ENCODE measurements around the gene EML1. TPM values are rescaled to one million over a fixed set of nuclear protein-coding genes. Genes with fewer than 3 reads are reported as not detected.
A peak's percentile ranks its signal among the peaks of the same experiment; 100 is the strongest.

Gene EML1
- total RNA-seq, 1 donor from 2014 or later, result 57.2 TPM

- no peak overlapping the region for H2AFZ ChIP-seq (replicated peaks)
- H3K4me3 ChIP-seq, result no peak overlapping the region
- Mint-ChIP-seq H3K4me3 (peak overlapping the region; percentile 55), H3K9me3 (no peaks in the 10 kb centered on the region), H3K4me1 (peaks cover 33% of the 10 kb centered on the region), H3K27me3 (ENCODE audit: insufficient read depth, low read depth) (peaks cover 19% of the 10 kb centered on the region), H3K27ac (peak overlapping the region; percentile 78), H3K36me3 (no peaks in the 10 kb centered on the region)
- no peaks in the 10 kb centered on the region for H3K9me3 ChIP-seq (ENCODE audit: low read depth)
- no peak overlapping the region for H3K9ac ChIP-seq
- DNase-seq (ENCODE audit: low spot score), result peak; percentile 39
- H3K27me3 ChIP-seq, result no peaks in the 10 kb centered on the region
- no peaks in the 10 kb centered on the region for H4K20me1 ChIP-seq (ENCODE audit: low read depth)
- H3K27ac ChIP-seq, result no peak overlapping the region
- TF ChIP-seq CTCF (IDR thresholded peaks at IDR 0.05) (no peak), EZH2 (IDR thresholded peaks at IDR 0.05) (no peak), EZH2phosphoT487 (IDR thresholded peaks at IDR 0.05) (no peak)
- peak overlapping the region; percentile 32 for H3K4me2 ChIP-seq
- H3K4me1 ChIP-seq, result peaks cover 22% of the 10 kb centered on the region
- H3K36me3 ChIP-seq, result no peaks in the 10 kb centered on the region
- no peaks in the 10 kb centered on the region for H3K79me2 ChIP-seq (ENCODE audit: low read depth)
- peaks cover 21% of the 10 kb centered on the region for H3F3A ChIP-seq (ENCODE audit: low read depth)
These were observed 39.7 kb upstream of the EML1 start for GRCh38 chr14:99753225-99754140.

GRCh38 chr14:99754141-99755067 is 38.8 kb upstream of the EML1 start:
- Histone ChIP-seq H3K36me3 (no peaks in the 10 kb centered on the region), H2AFZ (replicated peaks) (no peak overlapping the region), H3K4me3 (no peak overlapping the region), H3K9me3 (ENCODE audit: low read depth) (no peaks in the 10 kb centered on the region), H3F3A (ENCODE audit: low read depth) (peaks cover 23% of the 10 kb centered on the region), H3K4me1 (peaks cover 22% of the 10 kb centered on the region), H3K4me2 (peak overlapping the region; percentile 64), H3K9ac (no peak overlapping the region), H3K79me2 (ENCODE audit: low read depth) (no peaks in the 10 kb centered on the region), H4K20me1 (ENCODE audit: low read depth) (no peaks in the 10 kb centered on the region), H3K27ac (peak overlapping the region; percentile 63), H3K27me3 (no peaks in the 10 kb centered on the region)
- peak; percentile 64 for DNase-seq (ENCODE audit: low spot score)
- H3K4me1 Mint-ChIP-seq, result peaks cover 41% of the 10 kb centered on the region
- no peak overlapping the region for H3K4me3 Mint-ChIP-seq
- no peaks in the 10 kb centered on the region for H3K9me3 Mint-ChIP-seq
- H3K27ac Mint-ChIP-seq, result no peak overlapping the region
- TF ChIP-seq CTCF (IDR thresholded peaks at IDR 0.05), result no peak
- no peak for TF ChIP-seq EZH2 (IDR thresholded peaks at IDR 0.05)
- TF ChIP-seq EZH2phosphoT487 (IDR thresholded peaks at IDR 0.05), result no peak
- peaks cover 19% of the 10 kb centered on the region for H3K27me3 Mint-ChIP-seq (ENCODE audit: insufficient read depth, low read depth)
- no peaks in the 10 kb centered on the region for H3K36me3 Mint-ChIP-seq

- H3K27ac ChIP-seq, result peak overlapping the region; percentile 63
- H3K4me2 ChIP-seq, result peak overlapping the region; percentile 64
- no peak overlapping the region for H3K4me3 Mint-ChIP-seq
- no peaks in the 10 kb centered on the region for H3K9me3 ChIP-seq (ENCODE audit: low read depth)
- peaks cover 25% of the 10 kb centered on the region for H3F3A ChIP-seq (ENCODE audit: low read depth)
- H3K27me3 ChIP-seq, result no peaks in the 10 kb centered on the region
- no peak overlapping the region for H2AFZ ChIP-seq (replicated peaks)
- H3K27me3 Mint-ChIP-seq (ENCODE audit: insufficient read depth, low read depth), result peaks cover 15% of the 10 kb centered on the region
- H3K9ac ChIP-seq, result no peak overlapping the region
- H3K9me3 Mint-ChIP-seq, result no peaks in the 10 kb centered on the region
- peaks cover 22% of the 10 kb centered on the region for H3K4me1 ChIP-seq
- H3K4me1 Mint-ChIP-seq, result peaks cover 42% of the 10 kb centered on the region
- DNase-seq (ENCODE audit: low spot score), result no peak
- TF ChIP-seq CTCF (IDR thresholded peaks at IDR 0.05) (no peak), EZH2phosphoT487 (IDR thresholded peaks at IDR 0.05) (no peak), EZH2 (IDR thresholded peaks at IDR 0.05) (no peak)
- H3K27ac Mint-ChIP-seq, result no peak overlapping the region
- no peaks in the 10 kb centered on the region for H4K20me1 ChIP-seq (ENCODE audit: low read depth)
- H3K36me3 Mint-ChIP-seq, result no peaks in the 10 kb centered on the region
- no peak overlapping the region for H3K4me3 ChIP-seq
- H3K79me2 ChIP-seq (ENCODE audit: low read depth), result no peaks in the 10 kb centered on the region
- H3K36me3 ChIP-seq, result no peaks in the 10 kb centered on the region
These were observed 38.2 kb upstream of the EML1 start for GRCh38 chr14:99755068-99755405.

Measured in neural progenitor cell (in vitro differentiated cells).